PC-3 (cell line): ENCODE data around the gene DUSP22.

Experiments used
- CTCF ChIP-seq: fragments of 300-600 bp; sonication (generic); conservative IDR thresholded peaks from 2 replicates; pipeline ENCODE4 v1.5.1; 2017; ENCODE audit warnings: antibody characterized with exemption, low read depth, mild to moderate bottlenecking, low read length
- EZH2 ChIP-seq: fragments of 300-600 bp; sonication (generic); IDR thresholded peaks from one replicate; pipeline ENCODE4 v1.6.1; 2017; ENCODE audit warnings: antibody characterized with exemption, mild to moderate bottlenecking, low read length; ENCODE audit not compliant: unreplicated experiment
- EZH2phosphoT487 ChIP-seq: fragments of 300-600 bp; sonication (generic); IDR thresholded peaks from 2 replicates; pipeline ENCODE4 v1.6.1; 2018; ENCODE audit warnings: mild to moderate bottlenecking, antibody characterized with exemption, low read length, borderline replicate concordance

GRCh38 chr6:330948-331347, 38.7 kb downstream of the DUSP22 start:
- TF ChIP-seq EZH2 (no peak), CTCF (no peak), EZH2phosphoT487 (no peak)
